Amygdala (tissue), 56 donors: ENCODE measurements around the gene NPBWR2.
A peak's percentile ranks its signal among the peaks of the same experiment; 100 is the strongest.

ENCODE experiments used
- DNase-seq, 56 donors: peaks; one replicate each; lab custom pipeline; 2025; lab: John Stamatoyannopoulos, UW

The NPBWR2 gene, protein sequence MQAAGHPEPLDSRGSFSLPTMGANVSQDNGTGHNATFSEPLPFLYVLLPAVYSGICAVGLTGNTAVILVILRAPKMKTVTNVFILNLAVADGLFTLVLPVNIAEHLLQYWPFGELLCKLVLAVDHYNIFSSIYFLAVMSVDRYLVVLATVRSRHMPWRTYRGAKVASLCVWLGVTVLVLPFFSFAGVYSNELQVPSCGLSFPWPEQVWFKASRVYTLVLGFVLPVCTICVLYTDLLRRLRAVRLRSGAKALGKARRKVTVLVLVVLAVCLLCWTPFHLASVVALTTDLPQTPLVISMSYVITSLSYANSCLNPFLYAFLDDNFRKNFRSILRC

DNA sequence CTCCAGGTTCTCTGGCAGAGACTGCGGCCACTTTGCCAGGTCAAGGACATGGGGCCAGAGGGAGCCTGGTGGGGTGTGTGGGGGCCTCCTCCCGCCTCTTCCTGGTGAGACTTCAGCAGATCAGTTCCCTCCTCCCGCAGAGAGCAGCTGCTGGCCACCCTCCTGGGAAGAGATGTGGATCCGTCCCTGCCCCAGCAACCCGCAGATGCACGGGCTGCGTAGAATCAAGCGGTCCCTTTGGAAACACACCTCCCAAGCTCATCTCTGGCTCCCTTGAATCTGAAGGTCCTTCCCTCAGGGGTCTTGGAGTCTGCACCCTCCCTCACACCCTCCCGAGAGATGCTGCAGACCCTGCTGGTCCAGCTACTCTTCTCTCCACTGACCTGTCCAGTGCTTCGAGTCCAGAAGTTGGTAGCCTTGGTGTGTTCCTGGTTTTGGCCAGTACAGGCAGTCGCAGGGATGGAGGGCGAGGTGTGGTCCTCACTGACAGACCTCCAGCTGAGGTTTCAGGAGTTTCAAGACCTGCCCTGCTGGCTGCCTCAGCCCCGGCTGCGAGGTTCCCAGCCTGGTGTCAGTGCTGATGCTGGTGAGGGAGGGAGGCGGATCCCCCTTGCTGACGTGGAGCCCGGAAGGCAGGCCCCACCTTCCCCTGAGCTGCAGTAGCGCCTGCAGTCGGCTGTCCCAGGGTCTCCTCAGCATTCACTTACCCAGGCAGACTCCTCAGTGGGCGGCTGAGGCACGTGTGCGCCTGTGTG lies at the start of gene NPBWR2:
Gene NPBWR2, minus strand, starts transcription at position 585 of the 755 bp plus-strand sequence. CDS start 734 bp downstream, outside the sequence.
- DNase-seq, result no peak

DNA sequence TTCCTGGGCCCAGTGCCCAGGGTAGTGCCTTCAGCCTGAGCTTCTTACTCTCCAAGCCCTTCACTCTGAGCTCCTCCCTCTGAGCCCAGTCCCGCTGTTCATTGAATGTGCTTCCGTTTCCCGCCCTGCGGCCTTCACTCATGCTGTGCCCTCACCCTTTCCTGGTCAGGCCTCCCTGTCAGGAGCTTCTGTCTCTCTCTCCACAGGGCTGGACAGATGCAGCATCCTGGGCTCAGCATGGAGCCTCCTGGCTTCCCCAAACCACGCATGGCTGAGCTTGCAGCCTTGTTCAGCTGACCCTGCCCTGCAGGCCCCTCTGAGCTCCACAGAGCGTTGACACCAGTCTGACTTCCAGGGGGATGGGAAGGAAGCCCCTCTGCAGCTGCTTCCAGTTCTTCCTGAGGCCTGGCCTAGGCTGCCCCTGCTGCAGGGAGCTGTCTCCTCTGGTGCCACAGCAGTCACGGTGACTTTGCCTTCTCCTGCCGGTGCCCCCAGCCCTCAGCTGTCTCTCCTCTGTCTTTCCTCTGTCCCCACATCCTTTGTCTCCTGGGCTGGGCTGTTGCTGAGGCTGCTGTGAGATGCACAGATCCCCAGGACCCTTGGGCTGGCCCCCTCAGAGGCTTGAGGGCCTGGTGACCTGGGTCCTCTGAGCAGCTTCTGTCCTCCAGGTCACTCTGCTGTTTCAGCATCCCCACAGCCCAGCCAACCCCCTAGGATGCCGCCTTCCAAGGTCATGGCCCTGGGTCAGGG lies 48.9 kb upstream of the NPBWR2 start:
- no peak for DNase-seq

- DNase-seq, result no peak
These were observed 48.1 kb upstream of the NPBWR2 start for GRCh38 chr20:64155258-64156135.

DNA sequence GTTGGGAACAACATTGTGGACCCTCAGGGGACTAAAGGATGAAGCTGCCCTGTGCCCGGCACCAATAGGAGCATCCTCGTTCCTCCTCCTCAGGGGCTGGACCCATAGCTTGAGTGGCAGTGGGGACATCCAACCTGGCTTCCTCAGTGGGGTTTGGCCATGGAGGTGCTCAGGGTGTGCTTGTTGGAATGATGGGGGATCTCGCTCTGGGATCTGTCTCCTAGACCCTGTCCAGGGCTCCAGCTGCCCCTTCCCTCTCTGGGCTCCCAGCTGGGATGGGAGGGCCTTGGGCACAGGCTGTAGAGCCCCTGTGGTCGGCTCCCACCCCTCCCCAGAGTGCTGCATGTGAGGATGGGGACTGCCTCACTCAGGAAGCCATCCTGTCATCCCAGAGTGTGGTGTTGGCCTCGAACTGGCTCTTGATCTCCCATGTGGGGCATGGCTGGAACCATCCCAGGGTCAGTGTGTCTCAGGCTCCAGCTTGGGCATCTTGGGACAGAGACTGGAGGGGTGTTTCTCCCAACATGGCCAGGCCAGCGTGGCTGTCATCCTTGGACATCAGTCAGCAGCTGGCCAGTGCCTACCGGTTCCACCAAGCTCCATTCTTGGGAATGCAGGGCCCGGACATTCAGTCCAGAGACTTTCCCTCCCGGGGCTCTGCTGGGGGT lies 47.4 kb upstream of the NPBWR2 start:
- no peak for DNase-seq

DNA sequence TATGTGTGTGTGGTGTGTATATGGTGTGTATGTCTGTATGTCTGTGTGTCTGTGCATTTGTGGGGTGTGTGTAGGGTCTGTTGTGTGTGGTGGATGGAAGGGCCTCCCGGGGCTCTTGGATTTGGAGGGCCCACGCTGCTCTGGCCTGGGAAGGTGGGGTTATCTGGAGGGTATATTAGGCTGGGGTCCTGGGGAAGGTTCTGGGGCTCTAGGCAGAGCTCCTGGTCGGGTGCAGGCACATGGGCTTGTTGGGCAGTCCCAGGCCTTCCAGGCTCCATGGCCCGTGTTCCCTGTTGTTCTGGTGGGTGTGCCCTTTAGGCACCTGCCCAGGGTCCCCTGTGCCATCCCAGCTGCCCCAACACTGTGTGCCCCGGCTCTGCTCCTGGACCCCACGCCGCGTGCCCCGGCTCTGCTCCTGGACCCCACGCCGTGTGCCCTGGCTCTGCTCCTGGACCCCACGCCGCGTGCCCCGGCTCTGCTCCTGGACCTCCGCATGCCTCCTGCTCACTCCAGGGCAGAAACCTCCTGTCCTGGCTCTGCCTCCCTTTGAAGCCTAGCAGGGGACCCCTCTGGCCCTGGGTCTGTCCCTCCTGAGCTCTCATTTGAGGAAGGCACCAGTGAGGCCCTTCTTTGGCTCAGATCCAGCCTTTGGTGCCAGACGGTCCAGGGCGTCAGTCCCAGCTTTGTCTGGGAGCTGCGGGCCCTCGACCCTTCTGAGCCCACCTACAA lies 46.7 kb upstream of the NPBWR2 start:
- no peak for DNase-seq

DNA sequence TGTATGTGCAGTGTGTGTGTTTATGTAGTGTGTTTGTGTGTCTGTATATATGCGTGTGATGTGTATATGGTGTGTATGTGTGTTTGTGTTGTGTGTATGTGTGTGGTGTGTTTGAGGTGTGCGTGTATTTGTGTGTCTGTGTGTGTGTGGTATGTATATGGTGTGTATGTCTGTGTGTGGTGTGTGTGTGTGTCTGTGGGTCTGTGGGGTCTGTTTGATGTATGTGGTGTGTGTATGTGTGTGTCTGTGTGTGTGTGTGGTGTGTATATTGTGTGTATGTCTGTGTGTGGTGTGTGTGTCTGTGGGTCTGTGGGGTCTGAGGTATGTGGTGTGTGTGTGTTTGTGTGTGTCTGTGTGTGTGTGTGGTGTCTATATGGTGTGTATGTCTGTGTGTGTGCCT lies 46.0 kb upstream of the NPBWR2 start:
- no peak for DNase-seq

DNA sequence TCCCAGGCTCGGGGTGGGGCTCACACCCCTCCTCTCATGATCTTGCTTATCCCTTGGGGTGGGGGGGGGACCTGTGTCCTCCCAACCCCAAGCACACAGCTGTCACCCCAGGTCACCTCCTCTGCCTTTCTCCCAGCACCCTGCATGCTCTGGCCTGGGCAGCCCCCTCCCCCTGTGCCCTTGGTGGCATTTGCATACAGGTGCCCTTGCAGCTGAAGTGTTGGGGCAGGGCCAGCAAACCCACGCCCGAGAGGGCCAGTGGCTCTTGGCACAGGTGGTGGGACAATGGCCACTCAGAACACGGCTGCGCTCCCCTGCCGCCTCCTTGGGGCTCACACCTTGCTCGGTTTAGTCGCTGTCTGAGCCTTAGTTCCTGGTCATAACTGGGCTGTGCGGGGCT lies 45.5 kb upstream of the NPBWR2 start:
- no peak for DNase-seq

DNA sequence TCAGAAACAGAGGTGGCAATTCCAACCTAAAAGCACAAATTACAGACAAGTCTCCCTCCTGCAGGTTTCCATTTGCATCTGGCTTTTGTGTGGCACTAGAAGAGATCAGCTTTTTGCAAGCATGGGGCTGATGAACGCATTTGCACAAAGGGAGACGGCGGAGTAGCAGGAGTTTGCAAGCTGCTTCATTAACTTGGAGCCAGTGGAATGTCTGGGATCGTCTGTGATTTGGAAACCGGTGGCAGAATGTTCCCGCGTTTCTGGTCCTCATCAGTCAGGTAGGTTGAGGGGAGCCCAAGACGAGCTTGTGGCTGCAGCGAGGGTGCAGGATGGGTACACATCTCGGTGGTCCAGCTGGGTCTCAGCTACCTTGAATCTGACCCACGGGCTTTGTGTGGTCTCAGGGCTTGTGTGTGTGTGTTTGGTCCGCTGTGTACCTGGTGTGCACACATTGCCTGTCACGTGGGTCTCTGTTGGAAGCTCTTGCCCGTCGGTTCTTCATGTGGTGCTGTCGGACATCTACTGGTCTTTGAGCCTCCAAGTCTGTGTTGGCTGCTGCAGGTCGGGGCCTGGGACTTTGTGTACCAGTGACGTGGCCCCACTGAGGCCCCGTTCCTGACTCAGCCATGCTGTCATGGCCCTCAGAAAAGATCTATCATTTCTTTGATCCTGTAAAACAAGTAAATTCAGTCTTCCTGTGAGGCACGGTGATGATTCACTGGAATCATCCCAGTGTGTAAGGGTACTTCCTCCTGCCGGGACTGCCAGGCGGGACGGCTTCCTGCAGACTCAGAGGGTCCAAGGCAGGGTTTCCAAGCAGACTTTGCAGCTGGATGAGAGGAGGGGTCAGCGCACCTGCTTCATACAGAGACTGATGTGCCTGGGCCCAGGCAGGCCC lies 44.5 kb upstream of the NPBWR2 start:
- DNase-seq, result no peak

DNA sequence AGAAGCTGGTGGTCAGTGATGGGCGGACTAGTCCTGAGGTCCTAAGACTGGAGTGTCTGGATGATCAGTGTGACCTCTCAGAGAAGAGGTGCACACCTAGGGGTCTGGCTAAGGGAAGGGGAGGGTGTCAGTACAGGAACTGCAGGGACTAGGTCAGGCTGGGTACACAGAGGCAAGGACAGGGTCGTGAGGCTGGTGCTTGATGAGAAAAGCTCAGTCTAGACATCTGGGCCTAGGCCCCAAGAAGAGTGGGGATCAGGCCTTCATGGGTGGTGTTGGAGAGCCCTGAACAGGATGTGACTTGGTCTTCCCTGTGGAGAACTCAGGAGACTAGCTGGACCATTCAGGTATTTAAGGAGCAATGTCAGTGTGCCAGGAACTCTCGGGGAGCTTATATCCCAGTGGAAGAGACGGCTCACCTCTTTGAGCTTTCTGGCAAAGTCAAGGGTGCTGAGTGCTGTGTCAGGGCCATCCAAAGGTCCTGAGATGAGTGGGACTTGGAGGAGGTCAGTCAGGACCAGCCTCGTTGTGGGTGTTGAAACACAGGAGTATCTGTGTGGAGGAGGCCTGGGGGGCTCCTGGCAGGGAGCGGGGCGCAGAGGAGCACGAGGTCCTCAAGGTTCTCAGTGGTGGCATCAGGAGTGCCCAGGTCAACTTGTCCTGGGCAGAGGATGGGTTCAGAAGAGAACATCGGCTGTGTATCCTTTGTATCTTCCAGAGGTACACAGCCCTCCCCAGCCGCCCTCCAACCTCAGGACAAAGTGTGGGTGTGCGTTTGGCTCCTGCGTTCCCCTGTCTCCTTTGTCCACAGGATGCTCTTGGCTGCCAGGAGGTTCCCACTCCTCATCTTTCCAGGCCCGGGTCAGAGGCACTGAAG lies 43.6 kb upstream of the NPBWR2 start:
- no peak for DNase-seq

DNA sequence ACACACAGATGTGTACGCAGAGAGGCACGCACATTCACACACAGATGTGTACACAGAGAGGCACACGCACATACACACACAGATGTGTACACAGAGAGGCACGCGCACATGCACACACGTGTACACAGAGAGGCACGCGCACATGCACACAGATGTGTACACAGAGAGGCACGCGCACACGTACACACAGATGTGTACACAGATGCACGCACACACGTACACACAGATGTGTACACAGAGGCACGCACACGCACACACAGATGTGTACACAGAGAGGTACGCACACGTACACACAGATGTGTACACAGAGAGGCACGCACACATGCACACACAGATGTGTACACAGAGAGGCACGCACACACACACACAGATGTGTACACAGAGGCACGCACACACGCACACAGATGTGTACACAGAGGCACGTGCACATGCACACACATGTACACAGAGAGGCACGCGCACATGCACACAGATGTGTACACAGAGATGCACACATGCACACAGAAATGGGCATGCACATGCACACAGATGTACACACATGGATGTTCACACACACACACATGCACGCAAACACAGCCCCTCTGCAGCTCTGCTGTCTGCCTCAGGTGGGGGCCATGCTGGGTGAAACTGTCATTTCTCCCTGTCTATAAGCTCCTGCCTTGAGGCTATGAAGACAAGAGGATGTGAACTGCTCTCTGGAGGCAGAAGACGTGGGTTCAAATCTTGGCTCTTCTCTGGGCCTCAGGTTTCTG lies 42.6 kb upstream of the NPBWR2 start:
- DNase-seq, result no peak

- DNase-seq, result no peak
These were observed 41.8 kb upstream of the NPBWR2 start for GRCh38 chr20:64149141-64149540.

GRCh38 chr20:64148581-64148980 lies 41.2 kb upstream of the NPBWR2 start:
- DNase-seq, result no peak

GRCh38 chr20:64146936-64147477 lies 39.6 kb upstream of the NPBWR2 start:
- peak in 7 of 56 donors; percentile 12 to 31 (median 19) for DNase-seq

GRCh38 chr20:64146301-64146935 lies 39.1 kb upstream of the NPBWR2 start:
- DNase-seq, result no peak
